ENCODE measurements around the gene NAMPT. TPM values are rescaled to one million over a fixed set of nuclear protein-coding genes. Genes with fewer than 3 reads are reported as not detected.
"Not testable (repeated sequence)": the region's sequence is repeated elsewhere in the genome, so short reads cannot be mapped to it uniquely, and the experiment has no call there.

NAMPT gene
- polyA plus RNA-seq, 2 donors = 185 to 206 TPM

DNA sequence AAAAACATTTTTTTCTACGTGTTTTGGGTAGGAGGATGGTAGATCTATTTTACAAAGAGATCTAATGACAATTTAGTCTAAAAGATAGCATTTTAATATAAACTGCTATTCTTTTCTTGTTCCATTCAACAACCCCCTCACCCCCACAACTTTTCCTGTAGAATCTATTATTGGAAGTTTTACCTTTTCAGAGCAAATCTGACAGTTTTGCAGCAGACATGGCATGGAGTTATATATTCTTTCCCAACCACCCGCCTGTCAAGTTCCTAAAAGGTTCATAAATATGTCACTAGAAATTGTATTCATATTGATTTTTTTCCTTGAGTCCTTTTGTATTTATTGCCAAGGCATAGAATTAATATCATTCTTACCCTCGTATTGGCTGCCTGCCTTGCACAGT, 21.5 kb upstream of the NAMPT start:
- H3K4me3 ChIP-seq (ENCODE audit: low read depth in 1 of 2, low read length in 2 of 2) = no peak overlapping the region
- no peak overlapping the region for H3K27ac ChIP-seq (ENCODE audit: low read depth in 2 of 2, low read length in 1 of 2)
- no peaks in the 10 kb centered on the region for H3K36me3 ChIP-seq (ENCODE audit: control insufficient read depth in 2 of 2, insufficient read depth in 2 of 2, low read length in 1 of 2)
- H3K4me1 ChIP-seq (ENCODE audit: control insufficient read depth in 2 of 2, insufficient read depth in 2 of 2, low read length in 1 of 2) = no peaks in the 10 kb centered on the region
- no peaks in the 10 kb centered on the region for H3K27me3 ChIP-seq (ENCODE audit: control insufficient read depth in 1 of 2, insufficient read depth in 2 of 2, low read length in 2 of 2)
- WGBS, 2 donors = 71 to 80% methylated on average over 3 of the region's 3 CpGs
- no peaks in the 10 kb centered on the region for H3K9me3 ChIP-seq (ENCODE audit: control insufficient read depth in 2 of 2, insufficient read depth in 1 of 2, low read depth in 1 of 2, low read length in 1 of 2)

DNA sequence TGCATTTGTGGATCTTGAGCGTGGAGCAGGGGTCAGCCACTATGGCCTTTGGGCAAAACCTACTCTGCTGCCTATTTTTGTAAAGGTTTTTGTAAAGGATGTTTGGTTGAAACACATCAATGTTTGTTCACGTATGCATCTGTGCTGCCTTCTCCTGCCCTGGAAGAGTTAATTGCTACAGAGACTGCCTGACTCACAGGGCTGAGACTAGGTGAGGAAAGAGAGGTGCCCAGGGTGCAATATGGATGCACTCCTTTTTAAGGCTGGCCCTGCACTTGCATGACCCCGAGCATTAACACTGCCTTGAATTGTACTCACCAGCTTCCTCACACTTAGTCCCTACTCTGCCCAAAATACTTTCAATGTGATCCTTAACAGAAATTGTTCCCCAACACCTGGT, 20.9 kb upstream of the NAMPT start:
- Histone ChIP-seq H3K9me3 (ENCODE audit: control insufficient read depth in 2 of 2, insufficient read depth in 1 of 2, low read depth in 1 of 2, low read length in 1 of 2) (no peaks in the 10 kb centered on the region), H3K27me3 (ENCODE audit: control insufficient read depth in 1 of 2, insufficient read depth in 2 of 2, low read length in 2 of 2) (no peaks in the 10 kb centered on the region), H3K4me1 (ENCODE audit: control insufficient read depth in 2 of 2, insufficient read depth in 2 of 2, low read length in 1 of 2) (no peaks in the 10 kb centered on the region), H3K4me3 (ENCODE audit: low read depth in 1 of 2, low read length in 2 of 2) (no peak overlapping the region), H3K36me3 (ENCODE audit: control insufficient read depth in 2 of 2, insufficient read depth in 2 of 2, low read length in 1 of 2) (no peaks in the 10 kb centered on the region), H3K27ac (ENCODE audit: low read depth in 2 of 2, low read length in 1 of 2) (no peak overlapping the region)
- WGBS, 2 donors = 71 to 72% methylated on average over 3 of the region's 3 CpGs

DNA sequence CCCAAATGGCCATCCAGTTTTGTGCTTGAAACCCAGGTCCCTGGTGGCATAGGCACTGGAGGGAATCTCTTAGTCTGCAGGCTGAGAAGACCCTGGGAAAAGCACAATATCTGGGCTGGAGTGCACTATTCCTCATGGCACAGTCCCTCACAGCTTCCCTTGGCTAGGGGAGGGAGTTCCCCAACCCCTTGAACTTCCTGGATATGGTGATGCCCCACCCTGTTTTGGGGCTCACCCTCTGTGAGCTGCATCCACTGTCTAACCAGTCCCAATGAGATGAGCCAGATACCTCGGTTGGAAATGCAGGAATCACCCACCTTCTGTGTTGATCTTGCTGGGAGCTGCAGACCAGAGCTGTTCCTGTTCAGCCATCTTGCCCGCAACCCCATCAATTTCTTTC, 19.8 kb upstream of the NAMPT start:
- Histone ChIP-seq H3K27me3 (ENCODE audit: control insufficient read depth in 1 of 2, insufficient read depth in 2 of 2, low read length in 2 of 2) (no peaks in the 10 kb centered on the region), H3K4me1 (ENCODE audit: control insufficient read depth in 2 of 2, insufficient read depth in 2 of 2, low read length in 1 of 2) (no peaks in the 10 kb centered on the region), H3K36me3 (ENCODE audit: control insufficient read depth in 2 of 2, insufficient read depth in 2 of 2, low read length in 1 of 2) (no peaks in the 10 kb centered on the region), H3K9me3 (ENCODE audit: control insufficient read depth in 2 of 2, insufficient read depth in 1 of 2, low read depth in 1 of 2, low read length in 1 of 2) (no peaks in the 10 kb centered on the region), H3K27ac (ENCODE audit: low read depth in 2 of 2, low read length in 1 of 2) (peak overlapping the region in 1 of 2 donors; percentile 42), H3K4me3 (ENCODE audit: low read depth in 1 of 2, low read length in 2 of 2) (no peak overlapping the region)
- 80 to 83% methylated on average over 2 of the region's 2 CpGs for WGBS, 2 donors

DNA sequence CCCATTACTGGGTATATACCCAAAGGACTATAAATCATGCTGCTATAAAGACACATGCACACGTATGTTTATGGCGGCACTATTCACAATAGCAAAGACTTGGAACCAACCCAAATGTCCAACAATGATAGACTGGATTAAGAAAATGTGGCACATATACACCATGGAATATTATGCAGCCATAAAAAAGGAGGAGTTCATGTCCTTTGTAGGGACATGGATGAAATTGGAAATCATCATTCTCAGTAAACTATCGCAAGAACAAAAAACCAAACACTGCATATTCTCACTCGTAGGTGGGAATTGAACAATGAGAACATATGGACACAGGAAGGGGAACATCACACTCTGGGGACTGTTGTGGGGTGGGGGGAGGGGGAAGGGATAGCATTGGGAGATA, 13.8 kb upstream of the NAMPT start:
- H3K4me1 ChIP-seq (ENCODE audit: control insufficient read depth in 2 of 2, insufficient read depth in 2 of 2, low read length in 1 of 2); H3K27ac ChIP-seq (ENCODE audit: low read depth in 2 of 2, low read length in 1 of 2); H3K4me3 ChIP-seq (ENCODE audit: low read depth in 1 of 2, low read length in 2 of 2); H3K9me3 ChIP-seq (ENCODE audit: control insufficient read depth in 2 of 2, insufficient read depth in 1 of 2, low read depth in 1 of 2, low read length in 1 of 2); H3K27me3 ChIP-seq (ENCODE audit: control insufficient read depth in 1 of 2, insufficient read depth in 2 of 2, low read length in 2 of 2); H3K36me3 ChIP-seq (ENCODE audit: control insufficient read depth in 2 of 2, insufficient read depth in 2 of 2, low read length in 1 of 2): not testable (repeated sequence)
- WGBS, 2 donors = 96 to 100% methylated on average over 1 to 2 of the region's 4 CpGs

DNA sequence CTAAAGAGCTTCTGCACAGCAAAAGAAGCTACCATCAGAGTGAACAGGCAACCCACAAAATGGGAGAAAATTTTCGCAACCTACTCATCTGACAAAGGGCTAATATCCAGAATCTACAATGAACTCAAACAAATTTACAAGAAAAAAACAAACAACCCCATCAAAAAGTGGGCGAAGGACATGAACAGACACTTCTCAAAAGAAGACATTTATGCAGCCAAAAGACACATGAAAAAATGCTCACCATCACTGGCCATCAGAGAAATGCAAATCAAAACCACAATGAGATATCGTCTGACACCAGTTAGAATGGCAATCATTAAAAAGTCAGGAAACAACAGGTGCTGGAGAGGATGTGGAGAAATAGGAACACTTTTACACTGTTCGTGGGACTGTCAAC, 13.4 kb upstream of the NAMPT start:
- not testable (repeated sequence) for H3K27me3 ChIP-seq (ENCODE audit: control insufficient read depth in 1 of 2, insufficient read depth in 2 of 2, low read length in 2 of 2); H3K36me3 ChIP-seq (ENCODE audit: control insufficient read depth in 2 of 2, insufficient read depth in 2 of 2, low read length in 1 of 2); H3K4me1 ChIP-seq (ENCODE audit: control insufficient read depth in 2 of 2, insufficient read depth in 2 of 2, low read length in 1 of 2); H3K9me3 ChIP-seq (ENCODE audit: control insufficient read depth in 2 of 2, insufficient read depth in 1 of 2, low read depth in 1 of 2, low read length in 1 of 2); H3K27ac ChIP-seq (ENCODE audit: low read depth in 2 of 2, low read length in 1 of 2); H3K4me3 ChIP-seq (ENCODE audit: low read depth in 1 of 2, low read length in 2 of 2)
- WGBS, 2 donors = 79 to 92% methylated on average over 2 of the region's 4 CpGs

DNA sequence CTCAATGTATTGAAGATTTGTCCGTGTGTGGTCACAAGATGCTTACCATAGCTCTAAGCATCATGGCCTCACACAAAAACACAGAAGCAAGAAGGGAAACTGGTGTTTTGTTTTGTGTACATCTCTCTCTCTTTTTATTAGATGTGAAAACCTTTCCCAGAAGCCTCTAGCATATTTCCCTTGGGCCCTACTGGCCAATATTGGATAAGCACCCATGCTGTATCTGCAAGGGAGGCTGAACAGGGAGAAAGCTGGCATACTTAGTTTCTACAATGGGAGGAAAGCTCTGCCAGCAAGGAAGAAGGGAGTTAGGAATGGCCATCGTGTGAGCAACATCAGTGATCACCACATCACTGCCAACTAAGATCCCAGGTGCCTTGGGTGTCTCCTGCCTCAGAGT, 9.6 kb upstream of the NAMPT start:
- H3K4me3 ChIP-seq (ENCODE audit: low read depth in 1 of 2, low read length in 2 of 2) = no peak overlapping the region
- no peaks in the 10 kb centered on the region for H3K27me3 ChIP-seq (ENCODE audit: control insufficient read depth in 1 of 2, insufficient read depth in 2 of 2, low read length in 2 of 2)
- H3K36me3 ChIP-seq (ENCODE audit: control insufficient read depth in 2 of 2, insufficient read depth in 2 of 2, low read length in 1 of 2) = no peaks in the 10 kb centered on the region
- 66 to 67% methylated on average over 2 of the region's 2 CpGs for WGBS, 2 donors
- H3K27ac ChIP-seq (ENCODE audit: low read depth in 2 of 2, low read length in 1 of 2) = no peak overlapping the region
- no peaks in the 10 kb centered on the region for H3K4me1 ChIP-seq (ENCODE audit: control insufficient read depth in 2 of 2, insufficient read depth in 2 of 2, low read length in 1 of 2)
- no peaks in the 10 kb centered on the region for H3K9me3 ChIP-seq (ENCODE audit: control insufficient read depth in 2 of 2, insufficient read depth in 1 of 2, low read depth in 1 of 2, low read length in 1 of 2)

DNA sequence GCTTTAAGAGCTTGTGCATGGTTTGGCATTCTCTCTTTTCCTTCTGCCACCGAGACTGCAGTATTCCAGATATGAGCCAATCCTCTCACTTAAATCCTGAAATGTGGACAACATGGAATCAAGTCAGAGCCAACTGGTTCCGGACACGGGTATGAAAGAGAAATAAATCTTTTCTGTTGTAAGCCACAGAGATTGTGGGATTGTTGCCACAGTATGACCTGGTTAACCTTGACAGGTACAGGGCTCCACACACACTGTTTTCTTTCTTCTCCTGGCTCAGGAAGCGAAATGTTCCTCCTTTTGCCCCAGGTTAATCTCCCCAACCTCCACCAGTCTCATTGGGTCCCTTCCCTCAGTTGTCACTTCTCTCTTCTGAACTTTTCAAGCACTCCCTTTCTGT, 6.5 kb upstream of the NAMPT start:
- WGBS, 2 donors = 57 to 58% methylated on average over 4 of the region's 4 CpGs
- Histone ChIP-seq H3K27ac (ENCODE audit: low read depth in 2 of 2, low read length in 1 of 2) (peak overlapping the region in 1 of 2 donors; percentile 21), H3K27me3 (ENCODE audit: control insufficient read depth in 1 of 2, insufficient read depth in 2 of 2, low read length in 2 of 2) (no peaks in the 10 kb centered on the region), H3K4me1 (ENCODE audit: control insufficient read depth in 2 of 2, insufficient read depth in 2 of 2, low read length in 1 of 2) (no peaks in the 10 kb centered on the region), H3K9me3 (ENCODE audit: control insufficient read depth in 2 of 2, insufficient read depth in 1 of 2, low read depth in 1 of 2, low read length in 1 of 2) (no peaks in the 10 kb centered on the region), H3K4me3 (ENCODE audit: low read depth in 1 of 2, low read length in 2 of 2) (no peak overlapping the region), H3K36me3 (ENCODE audit: control insufficient read depth in 2 of 2, insufficient read depth in 2 of 2, low read length in 1 of 2) (no peaks in the 10 kb centered on the region)

DNA sequence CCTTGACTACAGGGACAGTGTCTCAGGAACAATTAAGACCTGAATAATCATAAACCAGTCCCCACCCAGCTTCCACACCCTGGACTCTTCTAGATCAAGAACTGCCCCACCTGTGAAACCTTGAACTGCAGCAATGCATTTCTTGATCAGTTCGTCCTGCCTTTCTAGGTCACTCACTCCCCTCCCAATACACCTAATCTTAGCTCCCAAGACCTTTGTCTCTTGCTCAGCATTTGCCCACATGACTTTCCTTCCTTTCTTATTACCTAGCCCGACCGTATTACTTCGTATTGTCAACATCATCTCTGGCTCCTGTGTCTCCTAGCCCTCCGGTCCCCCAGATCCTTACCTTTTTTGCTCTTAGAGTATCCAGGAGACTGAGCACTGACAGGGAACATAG, 5.5 kb upstream of the NAMPT start:
- 72 to 81% methylated on average over 5 of the region's 5 CpGs for WGBS, 2 donors
- no peaks in the 10 kb centered on the region for H3K4me1 ChIP-seq (ENCODE audit: control insufficient read depth in 2 of 2, insufficient read depth in 2 of 2, low read length in 1 of 2)
- H3K27me3 ChIP-seq (ENCODE audit: control insufficient read depth in 1 of 2, insufficient read depth in 2 of 2, low read length in 2 of 2) = no peaks in the 10 kb centered on the region
- H3K36me3 ChIP-seq (ENCODE audit: control insufficient read depth in 2 of 2, insufficient read depth in 2 of 2, low read length in 1 of 2) = no peaks in the 10 kb centered on the region
- no peaks in the 10 kb centered on the region for H3K9me3 ChIP-seq (ENCODE audit: control insufficient read depth in 2 of 2, insufficient read depth in 1 of 2, low read depth in 1 of 2, low read length in 1 of 2)
- H3K4me3 ChIP-seq (ENCODE audit: low read depth in 1 of 2, low read length in 2 of 2) = no peak overlapping the region
- H3K27ac ChIP-seq (ENCODE audit: low read depth in 2 of 2, low read length in 1 of 2) = peak overlapping the region; percentile 74 to 85

DNA sequence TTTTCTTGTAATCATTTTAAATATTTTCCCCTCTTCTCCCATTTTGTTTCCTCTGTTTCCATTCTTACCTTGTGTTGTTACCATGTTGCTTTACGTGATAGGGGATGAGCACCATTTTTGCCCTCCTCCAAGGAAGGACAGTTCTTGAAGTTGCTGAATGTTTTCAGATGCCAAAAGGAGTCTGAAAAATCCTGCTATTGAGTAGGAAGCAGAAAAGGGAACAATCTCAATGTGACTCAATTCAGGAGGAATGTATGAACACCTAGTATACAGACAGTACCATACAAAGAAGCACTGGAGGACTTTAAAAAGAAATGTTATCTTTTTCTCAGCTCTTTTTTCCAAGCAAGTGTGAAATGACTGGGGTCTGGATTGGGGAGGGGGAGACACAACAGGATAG, 5.1 kb upstream of the NAMPT start:
- Histone ChIP-seq H3K27me3 (ENCODE audit: control insufficient read depth in 1 of 2, insufficient read depth in 2 of 2, low read length in 2 of 2) (no peaks in the 10 kb centered on the region), H3K9me3 (ENCODE audit: control insufficient read depth in 2 of 2, insufficient read depth in 1 of 2, low read depth in 1 of 2, low read length in 1 of 2) (no peaks in the 10 kb centered on the region), H3K36me3 (ENCODE audit: control insufficient read depth in 2 of 2, insufficient read depth in 2 of 2, low read length in 1 of 2) (no peaks in the 10 kb centered on the region), H3K4me1 (ENCODE audit: control insufficient read depth in 2 of 2, insufficient read depth in 2 of 2, low read length in 1 of 2) (no peaks in the 10 kb centered on the region), H3K4me3 (ENCODE audit: low read depth in 1 of 2, low read length in 2 of 2) (no peak overlapping the region), H3K27ac (ENCODE audit: low read depth in 2 of 2, low read length in 1 of 2) (peak overlapping the region; percentile 65 to 74)
- 27 to 49% methylated on average over 1 of the region's 1 CpG for WGBS, 2 donors

DNA sequence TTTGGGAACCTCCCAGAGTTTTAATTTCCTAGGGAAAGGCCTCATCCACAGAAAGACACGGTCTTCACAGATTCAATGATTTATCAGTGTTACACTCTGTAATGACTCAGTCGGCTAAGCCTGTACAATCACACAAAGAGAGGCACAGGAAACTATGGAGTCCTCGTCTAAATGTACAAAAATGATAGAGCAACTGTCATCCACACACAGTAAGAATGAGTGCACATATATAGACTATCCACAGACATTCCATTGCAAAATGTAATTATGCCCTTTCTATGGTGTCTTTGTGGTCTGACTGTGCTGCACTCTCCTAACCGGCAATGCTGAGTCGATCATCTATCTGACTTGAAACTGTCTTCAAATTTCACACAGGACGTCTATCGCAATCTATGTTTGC, 3.5 kb upstream of the NAMPT start:
- H3K27ac ChIP-seq (ENCODE audit: low read depth in 2 of 2, low read length in 1 of 2) = peak overlapping the region; percentile 17 to 66
- 82% methylated on average over 7 of the region's 7 CpGs for WGBS, 2 donors
- no peaks in the 10 kb centered on the region for H3K4me1 ChIP-seq (ENCODE audit: control insufficient read depth in 2 of 2, insufficient read depth in 2 of 2, low read length in 1 of 2)
- H3K36me3 ChIP-seq (ENCODE audit: control insufficient read depth in 2 of 2, insufficient read depth in 2 of 2, low read length in 1 of 2) = no peaks in the 10 kb centered on the region
- no peaks in the 10 kb centered on the region for H3K9me3 ChIP-seq (ENCODE audit: control insufficient read depth in 2 of 2, insufficient read depth in 1 of 2, low read depth in 1 of 2, low read length in 1 of 2)
- no peaks in the 10 kb centered on the region for H3K27me3 ChIP-seq (ENCODE audit: control insufficient read depth in 1 of 2, insufficient read depth in 2 of 2, low read length in 2 of 2)
- H3K4me3 ChIP-seq (ENCODE audit: low read depth in 1 of 2, low read length in 2 of 2) = no peak overlapping the region
